HepG2 (cell line): ENCODE measurements around the gene ZSWIM8. TPM values are rescaled to one million over a fixed set of nuclear protein-coding genes. Genes with fewer than 3 reads are reported as not detected.
A peak's percentile ranks its signal among the peaks of the same experiment; 100 is the strongest.

Experiments
- ATAC-seq: fragments of 200-7000 bp; cut with Tn5 transposase; 3 replicates; pipeline ENCODE4 v1.9.1; 2020; ENCODE audit warnings: mild to moderate bottlenecking, moderate library complexity
- BruUV-seq: library from RNA; stranded (reverse); fragments of 400-500 nt; replicated peaks from 2 replicates; lab custom pipeline; 2021; lab: Mats Ljungman, UMichigan
- CTCF ChIA-PET: fragments of 300-600 bp; formaldehyde crosslinking; extraction: SDS; loops from one replicate; lab custom pipeline; 2021; ENCODE audit warnings: low total read pairs, inconsistent platforms, low intra/inter-chr PET ratio; lab: Yijun Ruan, JAX
- POLR2A ChIA-PET: fragments of 350-600 bp; sonication (Branson Sonifier 250); formaldehyde crosslinking; loops from one replicate; lab custom pipeline; 2020; ENCODE audit warnings: antibody characterized with exemption, inconsistent platforms; lab: Yijun Ruan, JAX
- DNase-seq: peaks from one replicate; pipeline ENCODE4 v3.0.0-alpha.2; 2015; ENCODE audit warnings: low spot score
- FAIRE-seq: peaks from 3 replicates; lab custom pipeline; 2011; peaks lifted over from hg19 to GRCh38; lab: Jason Lieb, UNC
- H2AFZ ChIP-seq: one replicate; pipeline ENCODE4 v1.6.1; 2011; ENCODE audit warnings: low read length, inconsistent platforms
- H3K27ac ChIP-seq: fragments of 300-600 bp; 3 replicates; pipeline ENCODE4 v1.8.0; 2011; ENCODE audit warnings: mixed run types, mild to moderate bottlenecking, mixed read lengths, low read length, inconsistent platforms; ENCODE audit not compliant: insufficient read depth; ENCODE audit errors: extremely low read length
- H3K27me3 ChIP-seq, 2 experiments: fragments of 200-600 bp in 1 of 2; 2 replicates in 1 of 2; 3 replicates in 1 of 2; pipeline versions ENCODE4 v1.6.0 to v1.8.0; 2011; ENCODE audit warnings: low read length in 2 of 2, mild to moderate bottlenecking in 2 of 2, moderate library complexity in 2 of 2, inconsistent platforms in 1 of 2; ENCODE audit not compliant: insufficient read depth in 2 of 2, control insufficient read depth in 1 of 2
- H3K36me3 ChIP-seq, 2 experiments: fragments of 200-600 bp in 1 of 2; replicated peaks in 1 of 2; 2 replicates in 1 of 2; 3 replicates in 1 of 2; pipeline versions ENCODE4 v1.5.1 to v1.8.0; 2011; ENCODE audit warnings: low read length in 2 of 2, inconsistent platforms in 1 of 2; ENCODE audit not compliant: insufficient read depth in 2 of 2, control insufficient read depth in 1 of 2
- H3K4me1 ChIP-seq: 2 replicates; pipeline ENCODE4 v1.5.1; 2012; ENCODE audit warnings: low read length, inconsistent platforms; ENCODE audit not compliant: insufficient read depth
- H3K4me2 ChIP-seq: 2 replicates; pipeline ENCODE4 v1.6.0; 2011; ENCODE audit warnings: low read depth, low read length, inconsistent platforms
- H3K4me3 ChIP-seq, 3 experiments: fragments of 200-600 bp in 1 of 3; sonication (generic), shearing (Covaris generic) in 1 of 3; replicated peaks in 1 of 3; 2 replicates each; pipeline ENCODE4 v1.5.1; 2011 to 2016; ENCODE audit warnings: low read length in 3 of 3, inconsistent platforms in 2 of 3, low read depth in 2 of 3, mild to moderate bottlenecking in 2 of 3, control low read depth in 1 of 3, mixed read lengths in 1 of 3; ENCODE audit not compliant: insufficient read depth in 1 of 3
- H3K79me2 ChIP-seq: one replicate; pipeline ENCODE4 v1.6.1; 2011; ENCODE audit warnings: low read length, inconsistent platforms; ENCODE audit not compliant: insufficient read depth
- H3K9ac ChIP-seq: 2 replicates; pipeline ENCODE4 v1.6.0; 2011; ENCODE audit warnings: mild to moderate bottlenecking, low read depth, low read length, inconsistent platforms; ENCODE audit not compliant: insufficient read depth
- H3K9me3 ChIP-seq: 2 replicates; pipeline ENCODE4 v1.5.1; 2012; ENCODE audit warnings: mild to moderate bottlenecking, low read length
- H4K20me1 ChIP-seq: 2 replicates; pipeline ENCODE4 v1.6.0; 2011; ENCODE audit warnings: inconsistent platforms, mild to moderate bottlenecking, low read length, moderate library complexity; ENCODE audit not compliant: insufficient read depth
- ARID4A ChIP-seq: sonication (generic); formaldehyde crosslinking; IDR thresholded peaks from 2 replicates; pipeline ENCODE4 v1.5.0; 2020; ENCODE audit warnings: mild to moderate bottlenecking, missing genetic modification reagents, borderline replicate concordance
- HNF1B ChIP-seq: sonication (generic); formaldehyde crosslinking; IDR thresholded peaks from 2 replicates; pipeline ENCODE4 v1.5.1; 2020; ENCODE audit warnings: mild to moderate bottlenecking, moderate library complexity, missing genetic modification reagents
- STAG1 ChIP-seq: sonication (generic); formaldehyde crosslinking; IDR thresholded peaks from 2 replicates; pipeline ENCODE4 v1.4.0; 2020; ENCODE audit warnings: missing genetic modification reagents
- ZNF101 ChIP-seq: sonication (generic); formaldehyde crosslinking; IDR thresholded peaks from 2 replicates; pipeline ENCODE4 v1.4.0; 2020; ENCODE audit warnings: mild to moderate bottlenecking, low read depth, missing genetic modification reagents, borderline replicate concordance
- ZNF260 ChIP-seq: sonication (generic); formaldehyde crosslinking; IDR thresholded peaks from 2 replicates; pipeline ENCODE4 v1.4.0; 2020; ENCODE audit warnings: missing genetic modification reagents, low read depth, mild to moderate bottlenecking, borderline replicate concordance
- WGBS: methylation state at CpG from one replicate; pipeline ENCODE4 v1.1.6; 2017; ENCODE audit warnings: low lambda C conversion rate; 5-methylcytosine and 5-hydroxymethylcytosine counted together
- in situ Hi-C: cut with HindIII; loops from 2 replicates; pipeline ENCODE4 v1.10.0; 2017; ENCODE audit warnings: low pct_unique_long_range_greater_than_20kb; ENCODE audit not compliant: extremely low pct_ligation_motif_present
- intact Hi-C: fragments of 100-400 bp; cut with micrococcal nuclease; formaldehyde crosslinking; loops from one replicate; pipeline ENCODE4 v1.10.0; 2022; ENCODE audit not compliant: unreplicated experiment
- polyA plus RNA-seq, 8 experiments: library from polyadenylated mRNA; depleted of rRNA in 3 of 8; stranded (reverse) in 7 of 8; unstranded in 1 of 8; fragments of >200 nt; fragmentation: Illumina TruSeq in 4 of 8; extraction: Trizol in 4 of 8; gene quantifications; 2 replicates each; pipeline versions ENCODE4 v1.2.1 to v1.2.3, GENCODE V29; 2011 to 2016; ENCODE audit warnings: low read depth in 4 of 8, missing spikeins in 1 of 8, mixed read lengths in 1 of 8; ENCODE audit not compliant: insufficient read depth in 1 of 8
- total RNA-seq, 5 experiments: library from RNA; depleted of rRNA; stranded (reverse); fragments of >200 nt; fragmentation: Illumina TruSeq; extraction: Trizol; gene quantifications; 2 replicates each; pipeline ENCODE4 v1.2.3, GENCODE V29; 2016; ENCODE audit warnings: low read depth in 1 of 5
- TF ChIP-seq, protein P1 (sequence below): sonication (generic); formaldehyde crosslinking; IDR thresholded peaks from 2 replicates; pipeline ENCODE4; 2020; ENCODE audit warnings: missing genetic modification reagents, mild to moderate bottlenecking, borderline replicate concordance
- TF ChIP-seq, protein P2 (sequence below): sonication (generic); formaldehyde crosslinking; IDR thresholded peaks from 2 replicates; pipeline ENCODE4 v1.4.0; 2020; ENCODE audit warnings: missing genetic modification reagents, mild to moderate bottlenecking, borderline replicate concordance
- TF ChIP-seq, protein P3 (sequence below): sonication (generic); formaldehyde crosslinking; IDR thresholded peaks from 2 replicates; pipeline ENCODE4 v1.5.0; 2020; ENCODE audit warnings: mild to moderate bottlenecking, missing genetic modification reagents

Gene ZSWIM8
- total and polyA plus RNA-seq, 2 of the 13 experiments (the other 11 are each of a cell fraction or from before 2014, with no cell fraction given), result 39.9 to 98.2 TPM

GRCh38 chr10:73848821-73849489 lies 63.5 kb downstream of the ZSWIM8 start:
- DNase-seq, result peak; percentile 62
- ATAC-seq, result peak; percentile 93
- ChIA-PET POLR2A (interaction anchor here (0.6 to 2.4 kb wide), 2 partner anchors 9 kb away, joined by 3 to 11 read pairs; no protein-coding TSS in a partner anchor), CTCF (interaction anchor here (1.3 to 4.9 kb wide), 2 partner anchors 31 to 91 kb away, joined by 4 to 60 read pairs; no protein-coding TSS in a partner anchor)
- in situ Hi-C loops, result loop anchor here (5.0 kb wide), 1 partner anchor 33 kb away; no protein-coding TSS in a partner anchor
- no peaks in the 10 kb centered on the region for H3K27me3 ChIP-seq
- H3K9ac ChIP-seq, result no peak overlapping the region
- WGBS, result 54% methylated on average over 16 of the region's 17 CpGs
- H2AFZ ChIP-seq, result no peak overlapping the region
- no peaks in the 10 kb centered on the region for H3K9me3 ChIP-seq
- no peak overlapping the region for H3K4me3 ChIP-seq
- no peak overlapping the region for H3K27ac ChIP-seq
- intact Hi-C loops, result loop anchor here (1.0 kb wide), 1 partner anchor 30 kb away; no protein-coding TSS in a partner anchor
- H3K4me2 ChIP-seq, result no peak overlapping the region
- no TSS peak for BruUV-seq
- no peaks in the 10 kb centered on the region for H3K79me2 ChIP-seq
- peak; percentile 83 for FAIRE-seq
- peaks cover under 1% of the 10 kb centered on the region; the same call in 1 of the 2 replicates for H3K4me1 ChIP-seq
- H3K36me3 ChIP-seq, result peaks cover 23 to 55% of the 10 kb centered on the region in 2 experiments
- no peaks in the 10 kb centered on the region for H4K20me1 ChIP-seq
- TF ChIP-seq ZNF260, result no peak
- peak; percentile 17; the same call in 1 of the 2 replicates for TF ChIP-seq ARID4A (CRISPR knock-in tag)
- peak; percentile 74 for TF ChIP-seq HNF1B (CRISPR knock-in tag)
- TF ChIP-seq, protein P1, sequence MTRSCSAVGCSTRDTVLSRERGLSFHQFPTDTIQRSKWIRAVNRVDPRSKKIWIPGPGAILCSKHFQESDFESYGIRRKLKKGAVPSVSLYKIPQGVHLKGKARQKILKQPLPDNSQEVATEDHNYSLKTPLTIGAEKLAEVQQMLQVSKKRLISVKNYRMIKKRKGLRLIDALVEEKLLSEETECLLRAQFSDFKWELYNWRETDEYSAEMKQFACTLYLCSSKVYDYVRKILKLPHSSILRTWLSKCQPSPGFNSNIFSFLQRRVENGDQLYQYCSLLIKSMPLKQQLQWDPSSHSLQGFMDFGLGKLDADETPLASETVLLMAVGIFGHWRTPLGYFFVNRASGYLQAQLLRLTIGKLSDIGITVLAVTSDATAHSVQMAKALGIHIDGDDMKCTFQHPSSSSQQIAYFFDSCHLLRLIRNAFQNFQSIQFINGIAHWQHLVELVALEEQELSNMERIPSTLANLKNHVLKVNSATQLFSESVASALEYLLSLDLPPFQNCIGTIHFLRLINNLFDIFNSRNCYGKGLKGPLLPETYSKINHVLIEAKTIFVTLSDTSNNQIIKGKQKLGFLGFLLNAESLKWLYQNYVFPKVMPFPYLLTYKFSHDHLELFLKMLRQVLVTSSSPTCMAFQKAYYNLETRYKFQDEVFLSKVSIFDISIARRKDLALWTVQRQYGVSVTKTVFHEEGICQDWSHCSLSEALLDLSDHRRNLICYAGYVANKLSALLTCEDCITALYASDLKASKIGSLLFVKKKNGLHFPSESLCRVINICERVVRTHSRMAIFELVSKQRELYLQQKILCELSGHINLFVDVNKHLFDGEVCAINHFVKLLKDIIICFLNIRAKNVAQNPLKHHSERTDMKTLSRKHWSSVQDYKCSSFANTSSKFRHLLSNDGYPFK (CRISPR knock-in tag), result peak; percentile 34; the same call in 1 of the 2 replicates
- peak; percentile 93 for TF ChIP-seq STAG1 (CRISPR knock-in tag)
- TF ChIP-seq, protein P2, sequence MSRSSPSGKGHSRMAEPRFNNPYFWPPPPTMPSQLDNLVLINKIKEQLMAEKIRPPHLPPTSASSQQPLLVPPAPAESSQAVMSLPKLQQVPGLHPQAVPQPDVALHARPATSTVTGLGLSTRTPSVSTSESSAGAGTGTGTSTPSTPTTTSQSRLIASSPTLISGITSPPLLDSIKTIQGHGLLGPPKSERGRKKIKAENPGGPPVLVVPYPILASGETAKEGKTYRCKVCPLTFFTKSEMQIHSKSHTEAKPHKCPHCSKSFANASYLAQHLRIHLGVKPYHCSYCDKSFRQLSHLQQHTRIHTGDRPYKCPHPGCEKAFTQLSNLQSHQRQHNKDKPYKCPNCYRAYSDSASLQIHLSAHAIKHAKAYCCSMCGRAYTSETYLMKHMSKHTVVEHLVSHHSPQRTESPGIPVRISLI, result no peak
- TF ChIP-seq, protein P3, sequence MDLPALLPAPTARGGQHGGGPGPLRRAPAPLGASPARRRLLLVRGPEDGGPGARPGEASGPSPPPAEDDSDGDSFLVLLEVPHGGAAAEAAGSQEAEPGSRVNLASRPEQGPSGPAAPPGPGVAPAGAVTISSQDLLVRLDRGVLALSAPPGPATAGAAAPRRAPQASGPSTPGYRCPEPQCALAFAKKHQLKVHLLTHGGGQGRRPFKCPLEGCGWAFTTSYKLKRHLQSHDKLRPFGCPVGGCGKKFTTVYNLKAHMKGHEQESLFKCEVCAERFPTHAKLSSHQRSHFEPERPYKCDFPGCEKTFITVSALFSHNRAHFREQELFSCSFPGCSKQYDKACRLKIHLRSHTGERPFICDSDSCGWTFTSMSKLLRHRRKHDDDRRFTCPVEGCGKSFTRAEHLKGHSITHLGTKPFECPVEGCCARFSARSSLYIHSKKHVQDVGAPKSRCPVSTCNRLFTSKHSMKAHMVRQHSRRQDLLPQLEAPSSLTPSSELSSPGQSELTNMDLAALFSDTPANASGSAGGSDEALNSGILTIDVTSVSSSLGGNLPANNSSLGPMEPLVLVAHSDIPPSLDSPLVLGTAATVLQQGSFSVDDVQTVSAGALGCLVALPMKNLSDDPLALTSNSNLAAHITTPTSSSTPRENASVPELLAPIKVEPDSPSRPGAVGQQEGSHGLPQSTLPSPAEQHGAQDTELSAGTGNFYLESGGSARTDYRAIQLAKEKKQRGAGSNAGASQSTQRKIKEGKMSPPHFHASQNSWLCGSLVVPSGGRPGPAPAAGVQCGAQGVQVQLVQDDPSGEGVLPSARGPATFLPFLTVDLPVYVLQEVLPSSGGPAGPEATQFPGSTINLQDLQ (CRISPR knock-in tag), result no peak
- TF ChIP-seq ZNF101 (CRISPR knock-in tag), result no peak
